ENCODE results near the gene LRRC63.

DNA sequence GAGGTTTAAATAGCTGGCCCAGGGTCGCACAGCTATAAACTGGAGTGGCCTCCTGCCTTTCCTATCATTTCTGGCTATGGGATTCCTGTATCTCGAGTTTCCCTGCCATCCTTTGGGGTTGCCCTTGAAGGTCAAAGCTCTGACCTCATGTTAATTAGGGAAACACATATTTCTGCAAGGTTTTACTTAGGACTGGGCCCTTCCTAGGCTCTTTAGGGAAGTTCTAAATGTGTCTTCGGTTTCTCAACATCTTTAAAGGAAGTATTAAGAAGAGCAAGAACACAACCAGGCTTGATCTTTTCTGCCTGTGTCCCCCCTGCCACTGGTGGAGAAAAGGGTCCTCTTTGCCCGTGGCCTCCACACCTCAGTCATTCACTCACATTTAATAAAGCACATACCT lies 40.5 kb upstream of the LRRC63 start:
- TF ChIP-seq, protein P1, sequence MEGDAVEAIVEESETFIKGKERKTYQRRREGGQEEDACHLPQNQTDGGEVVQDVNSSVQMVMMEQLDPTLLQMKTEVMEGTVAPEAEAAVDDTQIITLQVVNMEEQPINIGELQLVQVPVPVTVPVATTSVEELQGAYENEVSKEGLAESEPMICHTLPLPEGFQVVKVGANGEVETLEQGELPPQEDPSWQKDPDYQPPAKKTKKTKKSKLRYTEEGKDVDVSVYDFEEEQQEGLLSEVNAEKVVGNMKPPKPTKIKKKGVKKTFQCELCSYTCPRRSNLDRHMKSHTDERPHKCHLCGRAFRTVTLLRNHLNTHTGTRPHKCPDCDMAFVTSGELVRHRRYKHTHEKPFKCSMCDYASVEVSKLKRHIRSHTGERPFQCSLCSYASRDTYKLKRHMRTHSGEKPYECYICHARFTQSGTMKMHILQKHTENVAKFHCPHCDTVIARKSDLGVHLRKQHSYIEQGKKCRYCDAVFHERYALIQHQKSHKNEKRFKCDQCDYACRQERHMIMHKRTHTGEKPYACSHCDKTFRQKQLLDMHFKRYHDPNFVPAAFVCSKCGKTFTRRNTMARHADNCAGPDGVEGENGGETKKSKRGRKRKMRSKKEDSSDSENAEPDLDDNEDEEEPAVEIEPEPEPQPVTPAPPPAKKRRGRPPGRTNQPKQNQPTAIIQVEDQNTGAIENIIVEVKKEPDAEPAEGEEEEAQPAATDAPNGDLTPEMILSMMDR (IDR thresholded peaks at IDR 0.05; ENCODE audit: borderline replicate concordance, extremely low read depth, low read length, poor library complexity, severe bottlenecking), result no peak
- no peak for TF ChIP-seq EZH2 (IDR thresholded peaks at IDR 0.05; ENCODE audit: borderline replicate concordance, low read depth, low read length, severe bottlenecking)
